IMR-90 (cell line): ENCODE data around the gene MEGF9. TPM values are rescaled to one million over a fixed set of nuclear protein-coding genes. Genes with fewer than 3 reads are reported as not detected.

ENCODE experiments used
- ATAC-seq: fragments of 200-7000 bp; cut with Tn5 transposase; 2 replicates; pipeline ENCODE4 v1.9.1; 2020; ENCODE audit warnings: low read depth, mild to moderate bottlenecking, moderate library complexity
- BruUV-seq: library from RNA; stranded (reverse); fragments of 400-500 nt; replicated peaks from 2 replicates; lab custom pipeline; 2021; lab: Mats Ljungman, UMichigan
- CTCF ChIA-PET: fragments of 300-600 bp; formaldehyde crosslinking; extraction: SDS; loops from one replicate; lab custom pipeline; 2021; ENCODE audit warnings: antibody characterized with exemption; lab: Yijun Ruan, JAX
- POLR2A ChIA-PET: fragments of 300-600 bp; sonication (Branson Sonifier 250); formaldehyde crosslinking; loops from one replicate; lab custom pipeline; 2022; ENCODE audit warnings: antibody characterized with exemption; ENCODE audit not compliant: unreplicated experiment; lab: Charles Lee
- DNase-seq: peaks from one replicate; pipeline ENCODE4 v3.0.0; 2013
- H2AFZ ChIP-seq: replicated peaks from 2 replicates; pipeline ENCODE3; 2013; ENCODE audit warnings: low read length, mild to moderate bottlenecking; ENCODE audit not compliant: poor library complexity
- H2AK5ac ChIP-seq: 2 replicates; pipeline ENCODE4 v1.6.1; 2013; ENCODE audit warnings: low read depth, low read length, inconsistent platforms
- H2AK9ac ChIP-seq: replicated peaks from 2 replicates; pipeline ENCODE3; 2013; ENCODE audit warnings: mild to moderate bottlenecking, low read depth, low read length, moderate library complexity; ENCODE audit not compliant: poor library complexity
- H2BK120ac ChIP-seq: 2 replicates; pipeline ENCODE4 v1.6.1; 2013; ENCODE audit warnings: low read depth, low read length, inconsistent platforms
- H2BK15ac ChIP-seq: 3 replicates; pipeline ENCODE4 v1.6.1; 2013; ENCODE audit warnings: low read depth, low read length, inconsistent platforms
- H2BK20ac ChIP-seq: 2 replicates; pipeline ENCODE4 v1.6.1; 2013; ENCODE audit warnings: low read depth, mild to moderate bottlenecking, inconsistent platforms, low read length, moderate library complexity
- H2BK5ac ChIP-seq: 2 replicates; pipeline ENCODE4 v1.6.1; 2013; ENCODE audit warnings: mild to moderate bottlenecking, low read depth, low read length, inconsistent platforms; ENCODE audit not compliant: poor library complexity, severe bottlenecking
- H3K14ac ChIP-seq: replicated peaks from 2 replicates; pipeline ENCODE4 v1.6.1; 2013; ENCODE audit warnings: low read depth, low read length, inconsistent platforms
- H3K18ac ChIP-seq: 2 replicates; pipeline ENCODE4 v1.6.1; 2013; ENCODE audit warnings: low read depth, low read length, control low read depth
- H3K23ac ChIP-seq: 2 replicates; pipeline ENCODE4 v1.6.1; 2013; ENCODE audit warnings: low read depth, low read length, inconsistent platforms
- H3K27ac ChIP-seq: 2 replicates; pipeline ENCODE4 v1.5.1; 2013; ENCODE audit warnings: mild to moderate bottlenecking, control low read depth, low read length; ENCODE audit not compliant: insufficient read depth
- H3K27me3 ChIP-seq: 2 replicates; pipeline ENCODE4 v1.6.1; 2013; ENCODE audit warnings: low read length; ENCODE audit not compliant: control insufficient read depth, insufficient read depth
- H3K36me3 ChIP-seq: 2 replicates; pipeline ENCODE4 v1.6.1; 2013; ENCODE audit warnings: low read length, mixed read lengths; ENCODE audit not compliant: control insufficient read depth, insufficient read depth
- H3K4ac ChIP-seq: 2 replicates; pipeline ENCODE4 v1.6.1; 2013; ENCODE audit warnings: low read depth, low read length, inconsistent platforms
- H3K4me1 ChIP-seq: 2 replicates; pipeline ENCODE4 v1.6.1; 2013; ENCODE audit warnings: low read length, mixed read lengths; ENCODE audit not compliant: control insufficient read depth, insufficient read depth
- H3K4me2 ChIP-seq: 2 replicates; pipeline ENCODE4 v1.6.1; 2013; ENCODE audit warnings: low read depth, mild to moderate bottlenecking, control low read depth, low read length, moderate library complexity
- H3K4me3 ChIP-seq: 2 replicates; pipeline ENCODE4 v1.5.1; 2013; ENCODE audit warnings: low read depth, mild to moderate bottlenecking, control low read depth, low read length, moderate library complexity; ENCODE audit not compliant: insufficient read depth
- H3K56ac ChIP-seq: 2 replicates; pipeline ENCODE4 v1.6.1; 2013; ENCODE audit warnings: low read length, inconsistent platforms; ENCODE audit not compliant: insufficient read depth; ENCODE audit errors: extremely low read depth
- H3K79me1 ChIP-seq, 2 experiments: 2 replicates each; pipeline ENCODE4 v1.6.1; 2013; ENCODE audit warnings: low read length in 2 of 2, inconsistent platforms in 1 of 2, low read depth in 1 of 2
- H3K9ac ChIP-seq: 2 replicates; pipeline ENCODE4 v1.6.1; 2013; ENCODE audit warnings: low read depth, low read length, control low read depth
- H3K9me1 ChIP-seq: 2 replicates; pipeline ENCODE4 v1.6.1; 2013; ENCODE audit warnings: low read length, inconsistent platforms; ENCODE audit not compliant: insufficient read depth
- H3K9me3 ChIP-seq: 2 replicates; pipeline ENCODE4 v1.6.1; 2013; ENCODE audit warnings: low read length; ENCODE audit not compliant: control insufficient read depth, insufficient read depth
- H4K20me1 ChIP-seq: 2 replicates; pipeline ENCODE4 v1.6.1; 2013; ENCODE audit warnings: low read length, inconsistent platforms; ENCODE audit not compliant: insufficient read depth
- H4K5ac ChIP-seq: 2 replicates; pipeline ENCODE4 v1.6.1; 2013; ENCODE audit warnings: mild to moderate bottlenecking, low read depth, low read length, control low read depth
- H4K8ac ChIP-seq, 2 experiments: 2 replicates each; pipeline ENCODE4 v1.6.1; 2013; ENCODE audit warnings: low read depth in 2 of 2, low read length in 2 of 2, control low read depth in 1 of 2, inconsistent platforms in 1 of 2
- H4K91ac ChIP-seq: 2 replicates; pipeline ENCODE4 v1.6.1; 2013; ENCODE audit warnings: low read depth, low read length, inconsistent platforms; ENCODE audit not compliant: insufficient read depth
- BHLHE40 ChIP-seq: fragments of 150-350 bp; IDR thresholded peaks from 2 replicates; pipeline ENCODE4 v1.6.1; 2016; ENCODE audit warnings: mild to moderate bottlenecking, low read depth, low read length
- CEBPB ChIP-seq: IDR thresholded peaks from 2 replicates; pipeline ENCODE4 v1.6.1; 2012; ENCODE audit warnings: low read depth, low read length, improper control_type of control experiment
- CHD1 ChIP-seq: IDR thresholded peaks from 2 replicates; pipeline ENCODE4 v1.6.1; 2012; ENCODE audit warnings: low read depth, low read length, improper control_type of control experiment
- FOS ChIP-seq: fragments of 150-350 bp; IDR thresholded peaks from 2 replicates; pipeline ENCODE4 v1.6.1; 2016; ENCODE audit warnings: low read depth, low read length
- MAFK ChIP-seq: IDR thresholded peaks from 2 replicates; pipeline ENCODE4 v1.6.1; 2012; ENCODE audit warnings: low read depth, low read length, improper control_type of control experiment
- MAZ ChIP-seq: IDR thresholded peaks from 2 replicates; pipeline ENCODE4 v1.6.1; 2012; ENCODE audit warnings: low read depth, mild to moderate bottlenecking, low read length, improper control_type of control experiment, moderate library complexity, borderline replicate concordance
- MXI1 ChIP-seq: IDR thresholded peaks from 2 replicates; pipeline ENCODE4 v1.6.1; 2012; ENCODE audit warnings: low read depth, mild to moderate bottlenecking, low read length, moderate library complexity, borderline replicate concordance
- NFE2L2 ChIP-seq: fragments of 150-350 bp; IDR thresholded peaks from 2 replicates; pipeline ENCODE4 v1.6.1; 2016; ENCODE audit warnings: low read depth, mild to moderate bottlenecking, low read length
- POLR2A ChIP-seq: IDR thresholded peaks from 2 replicates; pipeline ENCODE4 v1.6.1; 2012; ENCODE audit warnings: mild to moderate bottlenecking, low read depth, low read length
- RAD21 ChIP-seq: IDR thresholded peaks from 2 replicates; pipeline ENCODE4 v1.6.1; 2012; ENCODE audit warnings: low read length, improper control_type of control experiment
- RCOR1 ChIP-seq: IDR thresholded peaks from 2 replicates; pipeline ENCODE4 v1.6.1; 2012; ENCODE audit warnings: mild to moderate bottlenecking, low read length, improper control_type of control experiment; ENCODE audit not compliant: insufficient replicate concordance
- RFX5 ChIP-seq: IDR thresholded peaks from 2 replicates; pipeline ENCODE4 v1.8.0; 2012; ENCODE audit warnings: low read depth, mild to moderate bottlenecking, low read length, moderate library complexity
- SMC3 ChIP-seq: fragments of 150-350 bp; IDR thresholded peaks from 2 replicates; pipeline ENCODE4 v1.6.1; 2016; ENCODE audit warnings: low read depth, mild to moderate bottlenecking, antibody characterized with exemption, low read length, moderate library complexity
- WGBS, 2 experiments: methylation state at CpG; one replicate each; pipeline versions ENCODE4 v1.1.5 to v1.1.7; 2013; ENCODE audit warnings: missing lambda C conversion rate in 2 of 2; ENCODE audit not compliant: insufficient read length in 1 of 2; ENCODE audit errors: extremely low coverage in 2 of 2; 5-methylcytosine and 5-hydroxymethylcytosine counted together
- dilution Hi-C: fragments of 300-500 bp; cut with HindIII; formaldehyde crosslinking; loops from one replicate; pipeline ENCODE4 v1.14.3; 2018; ENCODE audit warnings: low sequenced_read_pairs; ENCODE audit not compliant: unreplicated experiment
- in situ Hi-C: fragments of 300-500 bp; cut with MboI; formaldehyde crosslinking; loops from 3 replicates; pipeline ENCODE4 v1.14.3; 2019; ENCODE audit warnings: low sequenced_read_pairs, inconsistent platforms, mixed read lengths
- intact Hi-C: fragments of 100-400 bp; cut with micrococcal nuclease; formaldehyde crosslinking; loops from 2 replicates; pipeline ENCODE4 v1.10.0; 2022
- polyA plus RNA-seq, 3 experiments: library from polyadenylated mRNA; depleted of rRNA; stranded (reverse); fragments of >200 nt; gene quantifications; 2 replicates each; pipeline ENCODE4 v1.2.3, GENCODE V29; 2012; ENCODE audit warnings: low replicate concordance in 1 of 3
- total RNA-seq: library from RNA; depleted of rRNA; stranded (reverse); fragments of >200 nt; gene quantifications from 2 replicates; pipeline ENCODE4 v1.2.3, GENCODE V29; 2012
- TF ChIP-seq, protein P1 (sequence below): conservative IDR thresholded peaks from 2 replicates; pipeline ENCODE4 v1.5.1; 2012; ENCODE audit warnings: mild to moderate bottlenecking, low read depth, low read length, improper control_type of control experiment
- TF ChIP-seq, protein P2 (sequence below): fragments of 150-350 bp; IDR thresholded peaks from 2 replicates; pipeline ENCODE4 v1.6.1; 2017; ENCODE audit warnings: mild to moderate bottlenecking, antibody characterized with exemption, low read length, low read depth
- TF ChIP-seq, protein P3 (sequence below): fragments of 150-350 bp; IDR thresholded peaks from 2 replicates; pipeline ENCODE4 v1.6.1; 2016; ENCODE audit warnings: low read depth, mild to moderate bottlenecking, low read length, moderate library complexity, borderline replicate concordance

The MEGF9 gene
- total and polyA plus RNA-seq, 2 of the 4 experiments (the other 2 are of a cell fraction): 3.4 TPM

- H2AK9ac ChIP-seq: no peak overlapping the region
- H3K4me3 ChIP-seq: no peak overlapping the region
- H3K18ac ChIP-seq: no peak overlapping the region
- no peak overlapping the region for H4K5ac ChIP-seq
- no peaks in the 10 kb centered on the region for H3K9me3 ChIP-seq
- no peak overlapping the region for H2AFZ ChIP-seq
- H3K27me3 ChIP-seq: no peaks in the 10 kb centered on the region
- H2AK5ac ChIP-seq: no peak overlapping the region
- dilution Hi-C loops (no loop called here), in situ Hi-C loops (no loop called here), intact Hi-C loops (no loop called here)
- no peak overlapping the region for H3K4ac ChIP-seq
- H4K8ac ChIP-seq: no peak overlapping the region
- H2BK5ac ChIP-seq: no peak overlapping the region
- no peak overlapping the region for H3K56ac ChIP-seq
- H3K4me2 ChIP-seq: no peak overlapping the region
- no peaks in the 10 kb centered on the region for H4K20me1 ChIP-seq
- POLR2A ChIA-PET: no interaction called here
- H3K14ac ChIP-seq: no peak overlapping the region
- H3K79me1 ChIP-seq: peaks cover 18 to 25% of the 10 kb centered on the region in 2 experiments; a peak in 3 of 4 replicates
- H4K91ac ChIP-seq: no peak overlapping the region
- DNase-seq (no peak), ATAC-seq (no peak)
- TF ChIP-seq POLR2A (no peak), RAD21 (no peak), RCOR1 (no peak), BHLHE40 (no peak), MAFK (no peak), RFX5 (no peak), NFE2L2 (no peak), CEBPB (no peak), CHD1 (no peak), MAZ (no peak), MXI1 (no peak), FOS (no peak), SMC3 (no peak)
- TF ChIP-seq, protein P1, sequence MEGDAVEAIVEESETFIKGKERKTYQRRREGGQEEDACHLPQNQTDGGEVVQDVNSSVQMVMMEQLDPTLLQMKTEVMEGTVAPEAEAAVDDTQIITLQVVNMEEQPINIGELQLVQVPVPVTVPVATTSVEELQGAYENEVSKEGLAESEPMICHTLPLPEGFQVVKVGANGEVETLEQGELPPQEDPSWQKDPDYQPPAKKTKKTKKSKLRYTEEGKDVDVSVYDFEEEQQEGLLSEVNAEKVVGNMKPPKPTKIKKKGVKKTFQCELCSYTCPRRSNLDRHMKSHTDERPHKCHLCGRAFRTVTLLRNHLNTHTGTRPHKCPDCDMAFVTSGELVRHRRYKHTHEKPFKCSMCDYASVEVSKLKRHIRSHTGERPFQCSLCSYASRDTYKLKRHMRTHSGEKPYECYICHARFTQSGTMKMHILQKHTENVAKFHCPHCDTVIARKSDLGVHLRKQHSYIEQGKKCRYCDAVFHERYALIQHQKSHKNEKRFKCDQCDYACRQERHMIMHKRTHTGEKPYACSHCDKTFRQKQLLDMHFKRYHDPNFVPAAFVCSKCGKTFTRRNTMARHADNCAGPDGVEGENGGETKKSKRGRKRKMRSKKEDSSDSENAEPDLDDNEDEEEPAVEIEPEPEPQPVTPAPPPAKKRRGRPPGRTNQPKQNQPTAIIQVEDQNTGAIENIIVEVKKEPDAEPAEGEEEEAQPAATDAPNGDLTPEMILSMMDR: no peak
- TF ChIP-seq, protein P2, sequence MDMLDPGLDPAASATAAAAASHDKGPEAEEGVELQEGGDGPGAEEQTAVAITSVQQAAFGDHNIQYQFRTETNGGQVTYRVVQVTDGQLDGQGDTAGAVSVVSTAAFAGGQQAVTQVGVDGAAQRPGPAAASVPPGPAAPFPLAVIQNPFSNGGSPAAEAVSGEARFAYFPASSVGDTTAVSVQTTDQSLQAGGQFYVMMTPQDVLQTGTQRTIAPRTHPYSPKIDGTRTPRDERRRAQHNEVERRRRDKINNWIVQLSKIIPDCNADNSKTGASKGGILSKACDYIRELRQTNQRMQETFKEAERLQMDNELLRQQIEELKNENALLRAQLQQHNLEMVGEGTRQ: no peak
- TF ChIP-seq, protein P3, sequence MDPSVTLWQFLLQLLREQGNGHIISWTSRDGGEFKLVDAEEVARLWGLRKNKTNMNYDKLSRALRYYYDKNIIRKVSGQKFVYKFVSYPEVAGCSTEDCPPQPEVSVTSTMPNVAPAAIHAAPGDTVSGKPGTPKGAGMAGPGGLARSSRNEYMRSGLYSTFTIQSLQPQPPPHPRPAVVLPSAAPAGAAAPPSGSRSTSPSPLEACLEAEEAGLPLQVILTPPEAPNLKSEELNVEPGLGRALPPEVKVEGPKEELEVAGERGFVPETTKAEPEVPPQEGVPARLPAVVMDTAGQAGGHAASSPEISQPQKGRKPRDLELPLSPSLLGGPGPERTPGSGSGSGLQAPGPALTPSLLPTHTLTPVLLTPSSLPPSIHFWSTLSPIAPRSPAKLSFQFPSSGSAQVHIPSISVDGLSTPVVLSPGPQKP: no peak
- no peak overlapping the region for H3K9ac ChIP-seq
- 60% methylated on average over 1 of the region's 3 CpGs; no CpG with 5 or more reads in 1 of the 2 experiments for WGBS, 2 experiments
- no peak overlapping the region for H2BK15ac ChIP-seq
- H3K9me1 ChIP-seq: peaks cover 3% of the 10 kb centered on the region
- no peak overlapping the region for H3K23ac ChIP-seq
- H2BK120ac ChIP-seq: no peak overlapping the region
- H2BK20ac ChIP-seq: no peak overlapping the region
- H3K36me3 ChIP-seq: no peaks in the 10 kb centered on the region
- BruUV-seq: no TSS peak
- CTCF ChIA-PET: no interaction called here
- H3K27ac ChIP-seq: no peak overlapping the region
- peaks cover 9% of the 10 kb centered on the region for H3K4me1 ChIP-seq
Observed at GRCh38 chr9:120688758-120689157, 25.5 kb downstream of the MEGF9 start.
